Ovary (tissue), 3 donors: ENCODE measurements around the gene CT47C1.
"Not testable (repeated sequence)": the region's sequence is repeated elsewhere in the genome, so short reads cannot be mapped to it uniquely, and the experiment has no call there.

Experiments used
- CTCF ChIP-seq, 3 donors: fragments of 450-650 bp in 2 of 3; fragments of 200-600 bp in 1 of 3; IDR thresholded peaks; one replicate each; pipeline versions ENCODE4 v1.5.1 to v1.8.0; 2016 to 2022; ENCODE audit warnings: antibody characterized with exemption in 3 of 3, mild to moderate bottlenecking in 1 of 3
- EP300 ChIP-seq: sonication (generic); formaldehyde crosslinking; IDR thresholded peaks from one replicate; pipeline ENCODE4 v1.6.1; 2017; ENCODE audit warnings: antibody characterized with exemption
- POLR2A ChIP-seq: fragments of 450-650 bp; IDR thresholded peaks from one replicate; pipeline ENCODE4 v1.6.1; 2017; ENCODE audit warnings: antibody characterized with exemption, mild to moderate bottlenecking, moderate library complexity
- donor health status: DM: no; HTN: no; CAD: no.

DNA sequence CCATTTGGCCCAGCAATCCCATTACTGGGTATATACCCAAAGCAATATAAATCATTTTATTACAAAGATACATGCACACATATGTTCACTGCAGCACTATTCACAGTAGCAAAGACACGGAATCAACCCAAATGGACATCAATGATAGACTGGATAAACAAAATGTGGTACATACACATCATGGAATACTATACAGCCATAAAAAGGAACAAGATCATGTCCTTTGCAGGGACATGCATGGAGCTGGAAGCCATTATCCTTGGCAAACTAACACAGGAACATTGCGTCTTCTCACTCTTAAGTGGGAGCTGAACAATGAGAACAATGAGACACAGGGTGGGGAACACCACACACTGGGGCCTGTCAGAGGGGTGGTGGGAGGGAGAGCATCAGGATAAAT is 46.4 kb upstream of the CT47C1 start:
- TF ChIP-seq CTCF (IDR thresholded peaks at IDR 0.05); POLR2A; EP300: not testable (repeated sequence)
